Dedifferentiated amniotic fluid mesenchymal stem cell (primary cell): ENCODE results near the gene PYGM.

Source experiments
- DNase-seq: peaks from one replicate; pipeline ENCODE4 v3.0.0-alpha.2; 2016; ENCODE audit errors: extremely low spot score

The PYGM gene

GRCh38 chr11:64753380-64754123 is 6.2 kb downstream of the PYGM start:
- no peak for DNase-seq

DNA sequence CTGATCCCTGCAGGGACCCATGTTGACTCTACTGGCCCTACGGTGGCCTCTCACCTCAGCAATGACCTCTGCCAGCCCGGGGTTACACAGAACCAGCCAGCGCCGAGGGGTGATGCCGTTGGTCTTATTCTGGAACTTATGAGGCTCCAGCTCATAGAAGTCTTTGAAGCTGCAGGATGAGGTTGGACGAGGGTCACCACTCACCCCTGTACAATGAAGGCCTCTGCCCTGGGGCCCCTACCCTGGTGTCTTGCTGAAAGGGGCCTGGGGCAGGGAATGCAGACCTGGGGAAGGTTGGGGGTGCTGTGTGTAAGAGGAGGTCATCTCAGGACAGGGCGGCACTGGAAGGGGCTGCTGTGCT is 6.8 kb downstream of the PYGM start:
- no peak for DNase-seq

GRCh38 chr11:64752175-64752970 is 7.4 kb downstream of the PYGM start:
- no peak for DNase-seq

DNA sequence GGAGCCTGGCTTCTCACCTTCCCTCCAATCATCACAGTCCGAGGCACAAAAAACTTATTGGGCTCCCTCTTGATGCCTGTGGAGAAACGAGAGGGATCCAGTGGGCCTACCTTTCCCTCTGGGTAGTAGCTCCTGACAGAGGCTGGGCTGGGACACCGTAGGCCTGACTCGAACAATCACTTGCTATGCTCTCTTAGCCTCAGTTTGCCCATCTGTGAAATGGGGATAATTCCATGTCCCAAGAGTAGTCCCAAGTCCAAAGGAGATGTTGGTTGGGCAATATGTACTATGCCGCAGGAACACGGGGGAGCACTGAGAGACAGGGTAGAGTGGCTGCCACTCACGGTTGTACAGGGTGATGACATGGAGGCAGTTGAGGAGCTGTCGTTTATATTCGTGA is 8.2 kb downstream of the PYGM start:
- no peak for DNase-seq

GRCh38 chr11:64751136-64751535 is 8.6 kb downstream of the PYGM start:
- DNase-seq, result no peak

GRCh38 chr11:64750361-64751054 is 9.3 kb downstream of the PYGM start:
- DNase-seq, result no peak

GRCh38 chr11:64747961-64748665 is 11.7 kb downstream of the PYGM start:
- peak; percentile 37 for DNase-seq

DNA sequence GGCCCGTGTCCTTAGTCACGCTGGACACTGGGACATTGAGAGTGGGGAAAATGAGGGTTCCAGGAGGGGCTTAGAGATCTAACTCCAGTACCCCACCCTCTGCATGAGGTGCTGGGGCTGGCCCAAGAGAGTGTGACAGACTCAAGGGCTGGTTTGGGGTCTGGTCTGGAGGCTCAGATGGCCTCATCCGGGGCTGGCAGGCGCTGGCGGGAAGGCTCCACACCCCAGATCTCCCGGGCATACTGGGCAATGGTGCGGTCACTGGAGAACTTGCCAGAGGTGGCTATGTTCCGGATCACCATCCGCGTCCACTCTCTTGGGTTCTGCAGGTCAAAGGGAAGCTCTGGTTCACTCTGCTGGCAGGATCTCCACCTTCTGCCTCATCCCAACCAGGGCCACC is 13.3 kb downstream of the PYGM start:
- no peak for DNase-seq

GRCh38 chr11:64745521-64746328 is 14.0 kb downstream of the PYGM start:
- no peak for DNase-seq

DNA sequence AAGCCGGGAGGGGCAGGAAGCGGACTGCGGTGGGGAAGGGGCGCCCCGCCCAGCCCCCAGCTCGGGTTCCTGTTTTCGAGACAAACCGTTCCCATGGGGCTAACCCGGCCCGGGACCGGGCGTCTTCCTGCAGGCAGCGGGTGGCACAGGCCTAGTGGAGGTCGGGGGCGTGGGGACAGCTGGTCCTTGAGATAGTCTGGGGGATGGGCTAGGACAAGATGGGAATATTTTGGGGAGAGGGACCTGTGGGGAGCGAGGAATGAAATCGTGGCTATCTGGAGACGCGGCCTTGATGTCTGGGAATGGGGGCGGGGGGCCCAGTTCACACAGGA is 14.6 kb downstream of the PYGM start:
- no peak for DNase-seq

DNA sequence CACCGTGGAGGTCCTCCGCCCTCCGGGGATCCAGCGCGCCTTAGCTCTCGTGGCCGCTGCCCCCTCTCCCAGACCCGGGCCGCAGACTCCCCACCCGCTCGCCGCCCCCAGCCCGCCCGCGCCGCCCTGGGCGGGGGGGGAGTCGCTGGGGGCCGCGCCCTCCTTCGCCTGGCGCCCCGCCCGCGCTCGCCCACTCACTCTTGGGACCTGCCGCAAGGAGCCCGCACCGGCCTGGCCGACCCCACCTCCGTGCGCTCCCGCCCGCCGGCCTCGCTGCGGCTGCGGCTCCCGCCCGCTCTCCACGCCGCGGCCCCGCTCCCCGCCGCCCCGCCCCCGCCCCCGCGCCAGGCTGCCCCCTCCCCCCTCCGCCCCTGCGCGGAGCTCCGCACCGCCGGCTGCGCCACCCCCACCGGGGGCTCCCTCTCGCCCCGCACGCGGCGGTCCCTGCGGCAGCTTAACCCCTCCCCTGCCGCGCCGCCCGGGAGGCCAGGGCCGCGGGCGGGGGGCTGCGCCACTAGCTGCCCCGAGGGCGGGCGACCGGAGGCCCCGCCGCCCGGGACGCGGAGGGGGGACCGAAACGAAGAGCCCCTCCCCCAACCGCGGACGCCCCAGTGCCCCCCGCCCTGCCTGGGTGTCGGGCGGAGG is 15.1 kb downstream of the PYGM start:
- no peak for DNase-seq

DNA sequence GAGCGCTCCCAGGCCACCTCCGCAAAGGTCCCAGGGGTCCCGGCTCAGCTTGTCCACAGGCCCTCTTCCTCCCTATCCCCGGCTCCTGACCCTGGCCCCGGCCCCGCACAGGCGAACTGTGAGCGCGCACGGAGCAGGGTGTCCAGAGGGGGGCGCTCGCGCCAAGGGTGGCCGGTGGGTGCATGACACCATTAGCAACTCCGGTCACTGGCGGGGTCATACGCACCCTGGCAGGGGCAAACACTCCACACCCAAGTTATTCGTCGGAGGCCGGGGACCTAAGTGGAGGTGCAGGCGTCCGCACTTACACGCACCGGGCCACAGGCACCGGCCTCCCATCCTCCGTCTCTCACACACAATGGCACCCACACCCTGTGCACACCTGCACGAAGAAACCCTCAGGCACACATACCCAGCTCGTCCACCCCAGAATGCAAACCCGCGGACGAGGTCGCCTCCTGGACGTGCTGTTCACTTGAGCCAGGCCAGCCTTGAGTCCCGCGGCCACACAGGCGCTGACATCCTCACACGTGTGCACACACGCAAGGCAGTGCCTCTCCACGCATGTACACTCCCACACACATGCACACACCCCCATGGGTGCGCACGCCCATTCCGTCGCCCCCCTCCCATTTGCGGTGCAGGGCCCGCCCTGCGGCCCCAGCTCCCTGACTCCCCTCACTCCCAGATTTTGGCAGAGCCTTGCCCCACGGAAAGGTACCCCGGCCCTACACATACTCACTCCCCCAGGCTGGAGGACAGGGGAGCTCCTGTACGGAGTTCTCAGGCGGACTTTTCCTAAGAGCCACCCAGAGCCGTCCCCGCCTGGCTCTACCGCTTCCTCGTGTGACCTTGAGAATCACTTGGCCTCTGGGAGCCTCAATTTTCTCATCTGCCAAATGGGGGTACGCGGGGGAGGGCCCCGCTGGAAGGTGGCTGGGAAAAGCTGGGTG is 15.9 kb downstream of the PYGM start, which contains the start of gene RASGRP2:
Gene RASGRP2 (minus strand): TSS at position 552 of the 953 bp plus-strand sequence. CDS start 1,276 bp downstream, outside the sequence.
- no peak for DNase-seq

GRCh38 chr11:64742889-64743590 is 16.7 kb downstream of the PYGM start:
- no peak for DNase-seq

DNA sequence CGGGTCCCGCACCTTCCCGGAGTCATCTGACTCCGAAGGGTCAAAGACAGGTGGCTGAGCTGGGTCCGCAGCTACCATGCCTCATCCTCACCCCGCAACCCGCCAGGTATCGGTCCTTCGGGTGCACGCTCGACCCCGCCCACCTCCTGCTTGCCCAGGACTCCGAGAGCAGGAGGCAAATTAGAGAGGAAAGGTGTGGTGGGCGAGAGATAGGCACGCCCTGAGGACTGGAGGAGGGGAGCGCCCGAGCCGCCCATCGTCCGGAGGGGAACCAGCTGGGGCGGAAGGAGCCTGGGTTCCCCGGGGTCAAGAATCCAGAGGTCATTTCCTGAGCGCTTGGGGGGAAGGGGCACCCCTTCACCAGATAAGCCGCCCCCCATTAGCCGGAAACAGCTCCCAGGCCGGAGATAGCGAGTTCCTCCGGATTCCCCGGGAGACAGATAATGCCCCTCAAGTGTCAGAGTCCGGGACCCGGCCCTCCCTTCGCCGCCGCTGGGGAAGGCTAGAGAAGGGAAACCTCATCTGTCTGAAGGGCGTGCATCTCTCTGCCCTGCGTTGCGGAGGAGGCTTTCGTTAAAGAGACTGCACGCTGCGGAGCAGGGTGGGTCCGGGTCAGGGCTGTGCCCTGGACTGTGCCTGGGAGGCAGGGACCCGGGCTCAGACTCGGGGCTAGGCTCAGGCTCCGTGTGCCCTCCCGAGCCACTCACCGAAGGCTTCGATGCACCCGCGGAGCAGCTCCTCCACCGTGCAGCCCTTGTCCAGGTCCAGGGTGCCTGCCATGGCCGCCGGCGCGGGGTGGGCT is 17.5 kb downstream of the PYGM start:
- no peak for DNase-seq

GRCh38 chr11:64741375-64742086 is 18.2 kb downstream of the PYGM start:
- no peak for DNase-seq

DNA sequence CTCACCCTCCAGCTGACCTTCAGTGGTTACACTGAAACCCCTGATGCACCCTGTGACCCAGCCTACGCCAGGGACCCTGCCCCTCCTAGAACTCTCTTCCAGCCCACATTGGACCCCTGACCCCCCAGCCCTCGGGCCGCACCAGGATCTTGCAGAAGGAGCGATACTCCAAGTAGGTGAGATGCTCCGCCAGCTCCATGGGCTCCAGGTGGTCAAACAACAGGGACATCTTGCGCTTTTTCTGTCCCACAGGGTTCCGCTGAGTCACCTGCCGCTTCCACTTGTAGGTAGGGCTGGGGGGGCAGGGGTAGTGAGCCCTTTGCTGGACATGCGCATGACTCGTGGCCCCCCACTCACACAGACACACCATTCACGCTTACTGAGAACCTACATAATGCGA is 19.9 kb downstream of the PYGM start:
- no peak for DNase-seq

- DNase-seq, result no peak
Observed at GRCh38 chr11:64736654-64737053, 23.1 kb downstream of the PYGM start.
